ENCODE data around the gene ERC1. TPM values are rescaled to one million over a fixed set of nuclear protein-coding genes. Genes with fewer than 3 reads are reported as not detected.

ERC1 gene
- total RNA-seq, 1 experiment from 2014 or later, result 40.4 TPM

DNA sequence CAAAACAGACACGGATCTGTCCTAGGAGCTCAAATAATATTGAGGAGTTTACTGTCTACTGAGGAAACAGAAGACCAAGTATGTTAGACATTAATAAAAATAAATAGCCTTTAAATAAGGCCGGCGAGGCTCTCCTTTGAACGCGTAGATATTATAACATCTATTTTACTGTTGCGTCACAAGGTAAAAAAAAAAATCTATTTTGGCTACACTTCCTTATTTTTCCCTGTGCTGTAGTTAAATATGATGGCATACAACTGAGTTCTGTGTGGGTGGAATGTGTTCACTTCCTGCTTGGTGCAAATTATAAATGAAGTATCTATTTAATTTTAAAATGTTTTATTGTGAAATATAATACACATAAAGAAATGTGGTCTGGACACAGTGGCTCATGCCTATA, 24.3 kb upstream of the ERC1 start:
- intact Hi-C loops (cut with micrococcal nuclease; ENCODE audit: unreplicated experiment), result no loop called here
- POLR2A ChIA-PET, result no interaction called here
- BruUV-seq (replicated peaks), result no TSS peak

DNA sequence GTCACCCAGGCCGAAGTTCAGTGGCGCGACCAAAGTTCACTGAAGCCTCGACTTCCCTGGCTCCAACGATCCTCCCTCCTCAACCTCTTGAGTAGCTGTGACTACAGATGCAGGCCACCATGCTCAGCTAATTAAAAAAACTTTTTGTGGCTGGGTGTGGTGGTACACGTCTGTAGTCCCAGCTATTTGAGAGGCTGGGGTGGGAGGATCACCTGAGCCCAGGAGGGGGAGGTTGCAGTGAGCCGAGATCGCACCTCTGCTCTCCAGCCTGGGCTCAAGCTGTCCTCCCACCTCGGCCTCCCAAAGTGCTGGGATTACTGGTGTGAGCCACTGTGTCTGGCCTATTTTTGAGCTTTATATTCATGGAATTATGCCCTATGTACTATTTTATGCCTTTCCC, 23.4 kb upstream of the ERC1 start:
- intact Hi-C loops (cut with micrococcal nuclease; ENCODE audit: unreplicated experiment), result no loop called here
- ChIA-PET POLR2A (interaction anchor here (0.6 kb wide), 1 partner anchor 192 kb away, joined by 4 read pairs; no protein-coding TSS in a partner anchor), CTCF (interaction anchor here (0.6 kb wide), 1 partner anchor 551 kb away, joined by 4 read pairs; no protein-coding TSS in a partner anchor)
- Histone ChIP-seq H3K27ac (ENCODE audit: low read length) (no peak overlapping the region), H3K4me3 (ENCODE audit: low read depth in 2 of 2, low read length in 2 of 2) (no peak overlapping the region), H3K9me3 (ENCODE audit: control insufficient read depth, insufficient read depth, low read depth, low read length) (no peaks in the 10 kb centered on the region), H3K4me1 (ENCODE audit: control insufficient read depth, insufficient read depth, low read length) (no peaks in the 10 kb centered on the region), H3K36me3 (ENCODE audit: control insufficient read depth, insufficient read depth, low read length) (no peaks in the 10 kb centered on the region; the same call in 1 of the 2 replicates), H3K27me3 (ENCODE audit: control insufficient read depth, insufficient read depth, low read length) (no peaks in the 10 kb centered on the region)
- no TSS peak for BruUV-seq (replicated peaks)
- TF ChIP-seq, protein P1, sequence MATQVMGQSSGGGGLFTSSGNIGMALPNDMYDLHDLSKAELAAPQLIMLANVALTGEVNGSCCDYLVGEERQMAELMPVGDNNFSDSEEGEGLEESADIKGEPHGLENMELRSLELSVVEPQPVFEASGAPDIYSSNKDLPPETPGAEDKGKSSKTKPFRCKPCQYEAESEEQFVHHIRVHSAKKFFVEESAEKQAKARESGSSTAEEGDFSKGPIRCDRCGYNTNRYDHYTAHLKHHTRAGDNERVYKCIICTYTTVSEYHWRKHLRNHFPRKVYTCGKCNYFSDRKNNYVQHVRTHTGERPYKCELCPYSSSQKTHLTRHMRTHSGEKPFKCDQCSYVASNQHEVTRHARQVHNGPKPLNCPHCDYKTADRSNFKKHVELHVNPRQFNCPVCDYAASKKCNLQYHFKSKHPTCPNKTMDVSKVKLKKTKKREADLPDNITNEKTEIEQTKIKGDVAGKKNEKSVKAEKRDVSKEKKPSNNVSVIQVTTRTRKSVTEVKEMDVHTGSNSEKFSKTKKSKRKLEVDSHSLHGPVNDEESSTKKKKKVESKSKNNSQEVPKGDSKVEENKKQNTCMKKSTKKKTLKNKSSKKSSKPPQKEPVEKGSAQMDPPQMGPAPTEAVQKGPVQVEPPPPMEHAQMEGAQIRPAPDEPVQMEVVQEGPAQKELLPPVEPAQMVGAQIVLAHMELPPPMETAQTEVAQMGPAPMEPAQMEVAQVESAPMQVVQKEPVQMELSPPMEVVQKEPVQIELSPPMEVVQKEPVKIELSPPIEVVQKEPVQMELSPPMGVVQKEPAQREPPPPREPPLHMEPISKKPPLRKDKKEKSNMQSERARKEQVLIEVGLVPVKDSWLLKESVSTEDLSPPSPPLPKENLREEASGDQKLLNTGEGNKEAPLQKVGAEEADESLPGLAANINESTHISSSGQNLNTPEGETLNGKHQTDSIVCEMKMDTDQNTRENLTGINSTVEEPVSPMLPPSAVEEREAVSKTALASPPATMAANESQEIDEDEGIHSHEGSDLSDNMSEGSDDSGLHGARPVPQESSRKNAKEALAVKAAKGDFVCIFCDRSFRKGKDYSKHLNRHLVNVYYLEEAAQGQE (IDR thresholded peaks at IDR 0.05; ENCODE audit: insufficient read depth in 1 of 2, low read depth in 2 of 2, low read length in 1 of 2), result no peak
- ATAC-seq, result no peak
- DNase-seq (ENCODE audit: low read depth, low spot score), result no peak
- in situ Hi-C loops (cut with HindIII; ENCODE audit: low pct_unique_long_range_greater_than_20kb, low sequenced_read_pairs), result no loop called here

More for the DNA sequence above, 24.3 kb upstream of the ERC1 start:
- ATAC-seq (no peak), DNase-seq (ENCODE audit: low read depth, low spot score) (no peak)
- TF ChIP-seq, protein P1 (IDR thresholded peaks at IDR 0.05; ENCODE audit: insufficient read depth in 1 of 2, low read depth in 2 of 2, low read length in 1 of 2), result no peak
- TF ChIP-seq, protein P2, sequence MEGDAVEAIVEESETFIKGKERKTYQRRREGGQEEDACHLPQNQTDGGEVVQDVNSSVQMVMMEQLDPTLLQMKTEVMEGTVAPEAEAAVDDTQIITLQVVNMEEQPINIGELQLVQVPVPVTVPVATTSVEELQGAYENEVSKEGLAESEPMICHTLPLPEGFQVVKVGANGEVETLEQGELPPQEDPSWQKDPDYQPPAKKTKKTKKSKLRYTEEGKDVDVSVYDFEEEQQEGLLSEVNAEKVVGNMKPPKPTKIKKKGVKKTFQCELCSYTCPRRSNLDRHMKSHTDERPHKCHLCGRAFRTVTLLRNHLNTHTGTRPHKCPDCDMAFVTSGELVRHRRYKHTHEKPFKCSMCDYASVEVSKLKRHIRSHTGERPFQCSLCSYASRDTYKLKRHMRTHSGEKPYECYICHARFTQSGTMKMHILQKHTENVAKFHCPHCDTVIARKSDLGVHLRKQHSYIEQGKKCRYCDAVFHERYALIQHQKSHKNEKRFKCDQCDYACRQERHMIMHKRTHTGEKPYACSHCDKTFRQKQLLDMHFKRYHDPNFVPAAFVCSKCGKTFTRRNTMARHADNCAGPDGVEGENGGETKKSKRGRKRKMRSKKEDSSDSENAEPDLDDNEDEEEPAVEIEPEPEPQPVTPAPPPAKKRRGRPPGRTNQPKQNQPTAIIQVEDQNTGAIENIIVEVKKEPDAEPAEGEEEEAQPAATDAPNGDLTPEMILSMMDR (IDR thresholded peaks at IDR 0.05), result no peak
- TF ChIP-seq POLR2AphosphoS5 (IDR thresholded peaks at IDR 0.05; ENCODE audit: low read depth, low read length) (no peak), TCF7L2 (IDR thresholded peaks at IDR 0.05; ENCODE audit: low read depth, low read length) (no peak), SIN3A (IDR thresholded peaks at IDR 0.05; ENCODE audit: borderline replicate concordance, insufficient read depth, low read depth, low read length) (no peak)
- CTCF ChIA-PET, result interaction anchor here (0.7 kb wide), 1 partner anchor 1879 kb away, joined by 5 read pairs; no protein-coding TSS in a partner anchor
- Histone ChIP-seq H3K27me3 (ENCODE audit: control insufficient read depth, insufficient read depth, low read length) (no peaks in the 10 kb centered on the region), H3K27ac (ENCODE audit: low read length) (no peak overlapping the region), H3K9me3 (ENCODE audit: control insufficient read depth, insufficient read depth, low read depth, low read length) (no peaks in the 10 kb centered on the region), H3K4me3 (ENCODE audit: low read depth in 2 of 2, low read length in 2 of 2) (no peak overlapping the region), H3K36me3 (ENCODE audit: control insufficient read depth, insufficient read depth, low read length) (no peaks in the 10 kb centered on the region; the same call in 1 of the 2 replicates), H3K4me1 (ENCODE audit: control insufficient read depth, insufficient read depth, low read length) (no peaks in the 10 kb centered on the region)
- in situ Hi-C loops (cut with HindIII; ENCODE audit: low pct_unique_long_range_greater_than_20kb, low sequenced_read_pairs), result no loop called here
